Femur (tissue), 1 donor: ENCODE measurements around the gene CDH16.
"Not testable (repeated sequence)": the region's sequence is repeated elsewhere in the genome, so short reads cannot be mapped to it uniquely, and the experiment has no call there.

Source experiments
- DNase-seq: peaks from one replicate; pipeline ENCODE4 v3.0.0-alpha.2; 2017

Gene CDH16

DNA sequence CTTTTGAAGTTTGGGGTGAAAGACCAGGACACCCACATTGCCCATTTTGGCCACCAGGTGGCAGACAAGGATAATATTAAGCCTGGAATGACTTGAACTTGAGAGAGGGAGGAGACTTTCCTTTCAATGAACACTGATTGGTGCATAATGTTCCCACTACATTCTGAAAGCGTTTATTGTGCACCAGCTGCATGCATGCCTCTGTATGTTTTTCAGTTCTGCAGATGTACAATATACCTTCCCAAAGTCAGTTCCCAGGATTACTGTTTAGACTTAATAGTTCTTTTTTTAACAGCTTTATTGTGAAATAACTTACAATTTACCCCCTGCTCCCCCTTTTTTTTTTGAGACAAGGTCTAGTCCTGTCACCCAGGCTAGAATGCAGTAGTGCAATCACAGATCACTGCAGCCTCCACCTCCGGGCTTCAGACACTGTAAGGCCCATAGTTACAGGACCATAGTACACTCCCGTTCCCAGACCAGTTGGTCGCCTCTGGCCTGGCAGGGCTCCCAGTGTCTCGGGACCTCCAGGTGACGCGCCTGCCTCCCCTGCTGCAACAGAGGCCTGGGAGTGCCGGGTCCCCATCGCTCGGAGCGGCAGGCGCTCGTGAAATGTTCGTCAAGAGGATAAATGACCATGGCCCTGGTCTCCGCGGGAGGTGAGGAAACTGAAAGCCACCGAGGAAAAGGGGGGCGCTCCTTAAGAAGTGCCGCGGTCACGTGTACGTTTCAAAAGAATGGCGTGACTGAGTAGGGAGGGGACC lies 28.8 kb upstream of the CDH16 start:
- peak; percentile 87 for DNase-seq

DNA sequence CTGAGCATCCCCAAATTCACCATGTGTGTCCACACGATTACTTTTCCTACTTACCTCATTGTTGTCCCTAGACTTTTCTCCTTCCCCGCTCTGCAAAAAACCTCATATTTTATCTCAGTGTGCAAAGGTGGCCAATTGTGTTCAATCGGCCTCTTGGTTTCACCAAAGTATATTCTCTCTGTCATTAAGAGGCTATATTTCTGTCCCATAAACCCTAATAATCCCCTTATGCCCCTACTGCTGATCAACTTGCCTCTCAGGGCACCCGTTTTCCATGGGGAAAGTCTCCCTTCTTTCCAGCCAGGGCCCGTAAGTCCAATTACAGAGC lies 28.3 kb upstream of the CDH16 start:
- no peak for DNase-seq

GRCh38 chr16:66946541-66946940 lies 27.9 kb upstream of the CDH16 start:
- no peak for DNase-seq

- no peak for DNase-seq
These were observed 27.3 kb upstream of the CDH16 start for GRCh38 chr16:66945939-66946338.

GRCh38 chr16:66944971-66945370 lies 26.3 kb upstream of the CDH16 start:
- not testable (repeated sequence) for DNase-seq

- no peak for DNase-seq
These were observed 25.4 kb upstream of the CDH16 start for GRCh38 chr16:66944054-66944441.

GRCh38 chr16:66943426-66944053 lies 24.9 kb upstream of the CDH16 start:
- DNase-seq: no peak

GRCh38 chr16:66942981-66943380 lies 24.3 kb upstream of the CDH16 start:
- DNase-seq: no peak

DNA sequence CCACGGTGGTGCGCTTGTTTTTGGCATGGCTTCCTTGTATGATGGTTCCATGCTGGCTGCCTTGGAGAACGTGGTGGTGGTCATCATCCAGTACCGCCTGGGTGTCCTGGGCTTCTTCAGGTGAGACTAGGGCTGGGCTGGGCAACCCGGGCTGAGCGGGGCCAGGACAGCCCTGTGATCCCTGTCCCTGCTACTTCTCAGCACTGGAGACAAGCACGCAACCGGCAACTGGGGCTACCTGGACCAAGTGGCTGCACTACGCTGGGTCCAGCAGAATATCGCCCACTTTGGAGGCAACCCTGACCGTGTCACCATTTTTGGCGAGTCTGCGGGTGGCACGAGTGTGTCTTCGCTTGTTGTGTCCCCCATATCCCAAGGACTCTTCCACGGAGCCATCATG lies 21.6 kb upstream of the CDH16 start:
- no peak for DNase-seq

DNA sequence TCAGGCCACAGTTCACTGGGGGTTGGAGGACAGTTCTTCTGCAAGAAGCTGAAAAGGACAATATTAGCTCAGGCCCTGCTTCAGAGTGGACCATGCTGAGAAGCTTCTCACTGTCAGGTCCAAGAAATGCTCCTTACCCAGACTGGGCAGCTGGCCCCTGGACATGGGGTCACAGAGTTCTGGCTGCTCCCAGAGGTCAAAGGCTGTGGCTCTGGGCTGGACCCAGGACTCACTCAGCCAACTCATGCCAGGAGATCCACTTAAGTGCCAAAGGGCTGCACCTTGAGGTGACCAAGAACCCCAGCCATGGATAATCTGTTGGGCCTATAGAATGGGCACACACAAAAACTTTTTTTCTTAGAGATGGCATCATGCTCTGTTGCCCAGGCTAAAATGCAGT lies 20.7 kb upstream of the CDH16 start:
- DNase-seq: no peak

DNA sequence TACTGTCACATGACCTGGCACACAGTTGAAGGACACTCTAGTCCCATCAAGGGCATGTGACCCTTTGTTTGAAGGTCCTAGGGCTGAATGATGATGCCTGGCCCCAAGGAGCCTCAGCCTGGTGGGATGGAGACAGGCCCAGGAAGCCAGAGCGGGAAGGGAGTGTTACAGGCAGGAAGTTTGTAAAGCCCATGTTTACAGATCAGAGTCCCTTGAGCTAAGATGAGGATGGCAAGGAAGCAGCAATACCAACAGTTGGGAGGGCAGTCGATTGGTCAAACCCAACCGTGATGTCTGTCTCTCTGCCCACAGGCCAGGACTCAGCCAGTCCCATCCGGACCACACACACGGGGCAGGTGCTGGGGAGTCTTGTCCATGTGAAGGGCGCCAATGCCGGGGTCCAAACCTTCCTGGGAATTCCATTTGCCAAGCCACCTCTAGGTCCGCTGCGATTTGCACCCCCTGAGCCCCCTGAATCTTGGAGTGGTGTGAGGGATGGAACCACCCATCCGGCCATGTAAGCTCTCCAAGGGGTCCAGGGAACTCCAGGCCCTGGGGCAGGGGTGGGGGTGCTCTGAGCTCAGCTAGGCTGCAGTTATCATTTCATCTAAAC lies 19.1 kb upstream of the CDH16 start:
- no peak for DNase-seq

GRCh38 chr16:66936889-66937554 lies 18.3 kb upstream of the CDH16 start:
- no peak for DNase-seq

DNA sequence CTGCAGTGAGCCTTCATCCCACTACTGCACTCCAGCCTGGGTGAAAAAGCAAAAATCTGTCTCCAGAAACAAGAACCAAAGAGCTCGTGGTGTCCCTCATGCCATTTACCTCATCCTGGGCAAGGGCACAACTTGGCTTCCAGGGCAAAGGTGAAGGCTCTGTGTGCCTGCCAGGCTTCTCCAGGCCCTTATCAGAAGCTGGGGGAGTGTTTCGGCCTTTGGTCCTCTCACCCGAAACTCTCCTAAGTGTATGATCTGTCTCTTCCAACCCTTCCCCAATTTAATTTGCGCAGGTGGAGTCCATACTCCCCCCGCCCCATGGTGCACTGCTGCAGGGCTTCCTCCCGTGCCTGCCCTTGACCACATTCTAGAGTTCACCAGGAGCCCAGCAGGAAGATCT lies 17.8 kb upstream of the CDH16 start:
- no peak for DNase-seq

- DNase-seq: peak; percentile 48
These were observed 16.8 kb upstream of the CDH16 start, which contains the start of gene CES2 for GRCh38 chr16:66935314-66936011. Gene CES2, plus strand, starts transcription at chr16:66935516. Its CDS starts 120 bp downstream, at chr16:66935636.

GRCh38 chr16:66934839-66935313 lies 16.2 kb upstream of the CDH16 start:
- not testable (repeated sequence) for DNase-seq

DNA sequence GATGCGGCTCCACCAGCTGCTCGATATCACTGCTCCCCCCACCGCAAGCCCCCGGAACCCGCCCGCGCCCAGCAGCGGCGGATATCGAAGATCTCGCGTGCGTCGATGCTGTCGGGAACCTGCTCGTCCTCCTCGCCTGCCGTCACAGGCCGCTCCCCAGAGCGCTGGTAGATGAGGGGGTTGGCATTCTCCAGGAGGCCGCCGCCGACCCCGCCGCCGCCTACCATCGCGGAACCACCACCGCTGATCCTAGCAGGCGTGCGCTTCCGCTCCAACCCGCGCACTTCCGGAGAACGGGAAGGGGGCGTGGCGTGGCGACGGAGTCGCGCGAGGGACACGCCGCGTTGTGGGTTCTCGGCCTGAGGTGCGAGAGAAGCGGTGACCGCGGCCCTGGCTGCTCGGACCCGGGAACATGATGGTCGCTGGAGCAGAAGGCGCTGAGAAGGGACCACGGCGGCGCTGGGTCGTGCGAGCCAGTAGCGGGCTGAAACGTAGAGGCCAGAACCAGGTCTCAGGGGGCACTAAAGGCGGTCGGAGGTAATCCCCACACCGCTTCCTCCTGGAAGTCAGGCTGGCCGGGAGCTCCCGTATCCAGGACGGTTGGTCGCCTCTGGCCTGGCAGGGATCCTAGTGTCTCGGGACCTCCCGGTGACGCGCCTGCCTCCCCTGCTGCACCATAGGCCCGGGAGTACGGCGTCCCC lies 15.6 kb upstream of the CDH16 start, which contains the start of gene CIAO2B:
TSS of gene CIAO2B (minus strand) at position 265 of the 701 bp plus-strand sequence. CDS start at position 227, 38 bp downstream.
- peak; percentile 94 for DNase-seq

- no peak for DNase-seq
These were observed 15.1 kb upstream of the CDH16 start for GRCh38 chr16:66933776-66934137.

DNA sequence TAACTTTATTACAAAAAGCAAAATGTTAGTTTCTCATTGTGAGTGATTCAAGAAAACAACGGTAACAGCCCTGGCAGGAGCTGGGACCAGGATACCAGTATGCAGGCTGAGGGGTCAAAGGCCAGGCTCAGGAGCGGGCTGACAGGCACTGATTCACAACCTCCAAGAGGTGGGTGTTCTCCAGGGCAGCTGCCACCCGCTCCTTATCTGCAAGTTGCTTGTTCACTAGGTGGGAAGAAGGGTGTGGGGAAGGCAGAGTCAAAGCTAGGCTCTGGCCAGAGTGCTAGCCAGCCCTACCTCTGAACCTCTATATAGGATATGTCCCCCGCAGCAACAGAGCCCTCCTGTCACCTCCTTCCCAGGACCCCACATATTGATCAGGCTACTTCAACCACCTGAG lies 13.4 kb upstream of the CDH16 start:
- DNase-seq: no peak

DNA sequence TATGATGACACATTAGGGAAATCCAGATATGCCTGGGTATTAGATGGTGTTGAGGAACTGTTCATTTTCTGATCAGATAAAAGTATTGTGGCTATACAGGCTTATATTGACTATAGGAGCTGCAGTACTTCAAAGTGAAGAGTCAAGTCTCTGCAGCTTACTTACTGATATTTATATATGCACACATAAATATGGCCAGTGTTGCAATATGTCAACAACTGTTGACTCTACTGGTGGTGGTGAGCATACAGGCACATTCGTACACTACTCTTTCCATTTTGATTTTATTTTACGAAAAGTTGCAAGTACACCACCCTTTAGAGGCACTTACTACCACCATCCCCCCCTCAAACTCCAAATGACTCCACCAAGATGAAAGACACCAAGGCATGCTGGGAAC lies 13.0 kb upstream of the CDH16 start:
- no peak for DNase-seq

GRCh38 chr16:66930189-66930588 lies 11.5 kb upstream of the CDH16 start:
- no peak for DNase-seq

GRCh38 chr16:66928702-66929388 lies 10.2 kb upstream of the CDH16 start:
- DNase-seq: no peak
